Suprapubic skin (tissue), 4 donors: ENCODE results near the gene ZNF468. TPM values are rescaled to one million over a fixed set of nuclear protein-coding genes. Genes with fewer than 3 reads are reported as not detected.
A peak's percentile ranks its signal among the peaks of the same experiment; 100 is the strongest.
"Not testable (repeated sequence)": the region's sequence is repeated elsewhere in the genome, so short reads cannot be mapped to it uniquely, and the experiment has no call there.

Experiments used
- DNase-seq, 2 donors: peaks; one replicate each; pipeline ENCODE4 v3.0.0-alpha.2; 2019; ENCODE audit warnings: low spot score in 2 of 2
- H3K27ac ChIP-seq: fragments of 200-600 bp; sonication (generic); one replicate; pipeline ENCODE4 v1.5.1; 2019
- H3K27me3 ChIP-seq: fragments of 200-600 bp; sonication (generic); one replicate; pipeline ENCODE4 v1.5.1; 2019
- H3K36me3 ChIP-seq: fragments of 200-600 bp; sonication (generic); one replicate; pipeline ENCODE4 v1.5.1; 2019
- H3K4me1 ChIP-seq: fragments of 200-600 bp; sonication (generic); one replicate; pipeline ENCODE4 v1.5.1; 2019
- H3K4me3 ChIP-seq: fragments of 200-600 bp; sonication (generic); one replicate; pipeline ENCODE4 v1.5.1; 2019; ENCODE audit warnings: mild to moderate bottlenecking
- H3K9me3 ChIP-seq: fragments of 200-600 bp; sonication (generic); one replicate; pipeline ENCODE4 v1.5.1; 2019
- CTCF ChIP-seq, 2 donors: fragments of 200-600 bp in 1 of 2; fragments of 450-650 bp in 1 of 2; sonication (generic) in 1 of 2; IDR thresholded peaks; one replicate each; pipeline ENCODE4 v1.5.1; 2016 to 2019; ENCODE audit warnings: antibody characterized with exemption in 2 of 2, mild to moderate bottlenecking in 1 of 2, moderate library complexity in 1 of 2
- EP300 ChIP-seq: sonication (generic); formaldehyde crosslinking; IDR thresholded peaks from one replicate; pipeline ENCODE4 v1.6.1; 2017; ENCODE audit warnings: antibody characterized with exemption
- POLR2A ChIP-seq, 2 donors: fragments of 450-650 bp; IDR thresholded peaks; one replicate each; pipeline ENCODE4 v1.6.1; 2017; ENCODE audit warnings: antibody characterized with exemption in 2 of 2, mild to moderate bottlenecking in 2 of 2, moderate library complexity in 2 of 2
- POLR2AphosphoS5 ChIP-seq, 3 donors: sonication (generic); formaldehyde crosslinking; IDR thresholded peaks; one replicate each; pipeline ENCODE4 v1.6.1; 2017; ENCODE audit warnings: antibody characterized with exemption in 3 of 3
- WGBS: methylation state at CpG from one replicate; pipeline ENCODE4 v1.1.5; 2018; 5-methylcytosine and 5-hydroxymethylcytosine counted together
- total RNA-seq, 4 donors: library from RNA; depleted of rRNA; stranded (reverse); fragments of >200 nt; gene quantifications; one replicate each; pipeline ENCODE4 v1.1.0, GENCODE V29; 2016

The ZNF468 gene
- 10 to 100 TPM; 11.9 to 18.7 (median 17.9) TPM for total RNA-seq

GRCh38 chr19:52857378-52858191 lies at the start of gene ZNF468:
Gene ZNF468 (minus strand): TSS chr19:52857619. CDS start chr19:52854272, 3,347 bp downstream.
- DNase-seq = peak; percentile 82 to 90

GRCh38 chr19:52904052-52904780 lies 46.8 kb upstream of the ZNF468 start:
- 87% methylated on average over 16 of the region's 16 CpGs for WGBS
- peaks cover 26% of the 10 kb centered on the region for H3K36me3 ChIP-seq
- not testable (repeated sequence) for H3K4me3 ChIP-seq, H3K27me3 ChIP-seq, H3K27ac ChIP-seq, DNase-seq, H3K4me1 ChIP-seq, H3K9me3 ChIP-seq

More at GRCh38 chr19:52857378-52858191, at the start of gene ZNF468:
- peak in 1 of 2 donors; percentile 31 for TF ChIP-seq POLR2A (IDR thresholded peaks at IDR 0.05)
- not testable (repeated sequence) for H3K9me3 ChIP-seq, H3K4me1 ChIP-seq, H3K27me3 ChIP-seq
- H3K36me3 ChIP-seq = peaks cover 18% of the 10 kb centered on the region
- 11% methylated on average over 24 of the region's 43 CpGs for WGBS
- H3K27ac ChIP-seq = peak within 1 kb of the TSS; percentile 72
- peak within 1 kb of the TSS; percentile 62 for H3K4me3 ChIP-seq

GRCh38 chr19:52901842-52902241 lies 44.4 kb upstream of the ZNF468 start:
- WGBS = 78% methylated on average over 3 of the region's 3 CpGs
- H3K27me3 ChIP-seq = no peaks in the 10 kb centered on the region
- no peaks in the 10 kb centered on the region for H3K9me3 ChIP-seq
- H3K4me3 ChIP-seq = no peak overlapping the region
- no peak for TF ChIP-seq POLR2AphosphoS5 (IDR thresholded peaks at IDR 0.05)
- peaks cover 11% of the 10 kb centered on the region for H3K36me3 ChIP-seq
- H3K27ac ChIP-seq = no peak overlapping the region
- no peak for DNase-seq
- peaks cover 5% of the 10 kb centered on the region for H3K4me1 ChIP-seq

GRCh38 chr19:52898596-52898995 lies 41.2 kb upstream of the ZNF468 start:
- H3K4me1 ChIP-seq = peaks cover 15% of the 10 kb centered on the region
- not testable (repeated sequence) for H3K27me3 ChIP-seq, H3K36me3 ChIP-seq, H3K9me3 ChIP-seq, DNase-seq, H3K4me3 ChIP-seq, H3K27ac ChIP-seq
- whole genome bisulfite sequencing = 87% methylated on average over 10 of the region's 10 CpGs

- peaks cover 5% of the 10 kb centered on the region for H3K36me3 ChIP-seq
- WGBS = 77% methylated on average over 15 of the region's 15 CpGs
- no peaks in the 10 kb centered on the region for H3K27me3 ChIP-seq
- DNase-seq = no peak
- no peaks in the 10 kb centered on the region for H3K9me3 ChIP-seq
- peak overlapping the region; percentile 86 for H3K4me3 ChIP-seq
- peak overlapping the region; percentile 95 for H3K27ac ChIP-seq
- H3K4me1 ChIP-seq = peaks cover 15% of the 10 kb centered on the region
- TF ChIP-seq POLR2AphosphoS5 (IDR thresholded peaks at IDR 0.05) (no peak), CTCF (IDR thresholded peaks at IDR 0.05) (no peak), POLR2A (IDR thresholded peaks at IDR 0.05) (no peak), EP300 (no peak)
Observed at GRCh38 chr19:52898101-52898500, 40.7 kb upstream of the ZNF468 start.

GRCh38 chr19:52897138-52897935 lies 39.9 kb upstream of the ZNF468 start, which contains the start of gene ZNF320:
Gene ZNF320 (minus strand): TSS chr19:52897635. CDS start chr19:52890255, 7,380 bp downstream.
- TF ChIP-seq POLR2A (IDR thresholded peaks at IDR 0.05) (peak in 1 of 2 donors; percentile 28), EP300 (no peak), POLR2AphosphoS5 (IDR thresholded peaks at IDR 0.05) (peak in 2 of 3 donors; percentile 26 to 69)
- Histone ChIP-seq H3K36me3 (peaks cover 7% of the 10 kb centered on the region), H3K4me3 (peak within 1 kb of the TSS; percentile 86), H3K9me3 (no peaks in the 10 kb centered on the region), H3K27ac (peak within 1 kb of the TSS; percentile 95), H3K27me3 (no peaks in the 10 kb centered on the region), H3K4me1 (peaks cover 15% of the 10 kb centered on the region)
- WGBS = 3% methylated on average over 45 of the region's 56 CpGs
- DNase-seq = peak; percentile 98

GRCh38 chr19:52896431-52897137 lies 39.2 kb upstream of the ZNF468 start:
- H3K27ac ChIP-seq = peak overlapping the region; percentile 95
- H3K4me3 ChIP-seq = peak overlapping the region; percentile 86
- WGBS = 53% methylated on average over 20 of the region's 24 CpGs
- DNase-seq = peak in 1 of 2 donors; percentile 64
- H3K36me3 ChIP-seq = peaks cover 7% of the 10 kb centered on the region
- no peaks in the 10 kb centered on the region for H3K9me3 ChIP-seq
- TF ChIP-seq POLR2AphosphoS5 (IDR thresholded peaks at IDR 0.05) (no peak), POLR2A (IDR thresholded peaks at IDR 0.05) (no peak), CTCF (IDR thresholded peaks at IDR 0.05) (no peak), EP300 (no peak)
- H3K4me1 ChIP-seq = peaks cover 15% of the 10 kb centered on the region
- no peaks in the 10 kb centered on the region for H3K27me3 ChIP-seq
